ENCODE data around the gene PRTG. TPM values are rescaled to one million over a fixed set of nuclear protein-coding genes. Genes with fewer than 3 reads are reported as not detected.
A peak's percentile ranks its signal among the peaks of the same experiment; 100 is the strongest.

The PRTG gene
- total and polyA plus RNA-seq, 2 donors (not counting 1 experiment from before 2014, with no cell fraction given) = 2.1 to 4.0 TPM

- H3K9me3 ChIP-seq (ENCODE audit: control insufficient read depth, insufficient read depth, low read depth, low read length) = no peaks in the 10 kb centered on the region
- peaks cover 4% of the 10 kb centered on the region for H3K27me3 ChIP-seq (ENCODE audit: control insufficient read depth, insufficient read depth, low read length)
- H3K4me2 ChIP-seq (ENCODE audit: extremely low read depth, insufficient read depth, low read length) = no peak overlapping the region
- no peaks in the 10 kb centered on the region for H3K79me2 ChIP-seq (ENCODE audit: control insufficient read depth, insufficient read depth, low read length)
- H3K9ac ChIP-seq (ENCODE audit: insufficient read depth, low read length) = no peak overlapping the region
- DNase-seq (ENCODE audit: low read depth in 2 of 2) = peak in 1 of 2 donors; percentile 27
- H3K36me3 ChIP-seq (ENCODE audit: control insufficient read depth, insufficient read depth, low read length) = no peaks in the 10 kb centered on the region
- H3K4me1 ChIP-seq (ENCODE audit: control insufficient read depth, extremely low read depth, insufficient read depth, low read length) = no peaks in the 10 kb centered on the region
- no peak overlapping the region for H3K27ac ChIP-seq (ENCODE audit: insufficient read depth, low read length)
- no peak overlapping the region for H2AFZ ChIP-seq (ENCODE audit: low read length)
- TF ChIP-seq, protein P1, sequence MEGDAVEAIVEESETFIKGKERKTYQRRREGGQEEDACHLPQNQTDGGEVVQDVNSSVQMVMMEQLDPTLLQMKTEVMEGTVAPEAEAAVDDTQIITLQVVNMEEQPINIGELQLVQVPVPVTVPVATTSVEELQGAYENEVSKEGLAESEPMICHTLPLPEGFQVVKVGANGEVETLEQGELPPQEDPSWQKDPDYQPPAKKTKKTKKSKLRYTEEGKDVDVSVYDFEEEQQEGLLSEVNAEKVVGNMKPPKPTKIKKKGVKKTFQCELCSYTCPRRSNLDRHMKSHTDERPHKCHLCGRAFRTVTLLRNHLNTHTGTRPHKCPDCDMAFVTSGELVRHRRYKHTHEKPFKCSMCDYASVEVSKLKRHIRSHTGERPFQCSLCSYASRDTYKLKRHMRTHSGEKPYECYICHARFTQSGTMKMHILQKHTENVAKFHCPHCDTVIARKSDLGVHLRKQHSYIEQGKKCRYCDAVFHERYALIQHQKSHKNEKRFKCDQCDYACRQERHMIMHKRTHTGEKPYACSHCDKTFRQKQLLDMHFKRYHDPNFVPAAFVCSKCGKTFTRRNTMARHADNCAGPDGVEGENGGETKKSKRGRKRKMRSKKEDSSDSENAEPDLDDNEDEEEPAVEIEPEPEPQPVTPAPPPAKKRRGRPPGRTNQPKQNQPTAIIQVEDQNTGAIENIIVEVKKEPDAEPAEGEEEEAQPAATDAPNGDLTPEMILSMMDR (conservative IDR thresholded peaks at IDR 0.05 in 1 of 2, IDR thresholded peaks at IDR 0.05 in 1 of 2; ENCODE audit: low read depth in 1 of 2, low read length in 2 of 2) = peak; percentile 48 to 62
- TF ChIP-seq EZH2 (IDR thresholded peaks at IDR 0.05; ENCODE audit: low read length, missing control alignments) = no peak
- no peak overlapping the region for H3K4me3 ChIP-seq (replicated peaks in 1 of 4; ENCODE audit: control extremely low read depth in 1 of 4, insufficient read depth in 1 of 4, low read depth in 3 of 4, low read length in 4 of 4)
- no peaks in the 10 kb centered on the region for H4K20me1 ChIP-seq (ENCODE audit: control insufficient read depth, extremely low read depth, insufficient read depth, low read length)
Measured at GRCh38 chr15:55774113-55774970, 31.4 kb upstream of the PRTG start.

DNA sequence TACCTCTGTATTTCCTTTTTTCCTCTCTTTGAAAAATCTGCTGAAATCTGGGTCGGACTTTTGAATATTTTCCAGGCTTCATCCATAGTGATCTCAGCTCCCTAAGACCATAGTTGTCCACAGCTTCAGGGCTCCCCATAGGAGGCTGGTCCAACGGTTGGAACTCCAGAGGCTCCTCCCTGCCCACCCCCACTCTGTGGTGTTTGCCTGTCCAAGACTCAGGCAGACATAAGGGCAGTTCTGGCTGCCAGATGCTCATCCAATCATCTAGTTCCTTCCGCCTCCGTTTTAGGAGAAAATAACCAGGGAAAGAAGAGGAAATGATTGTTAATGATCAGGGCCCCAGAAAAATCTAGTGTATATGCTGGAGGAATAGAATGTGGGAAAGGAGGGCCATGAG is 27.9 kb upstream of the PRTG start:
- Histone ChIP-seq H3K79me2 (ENCODE audit: control insufficient read depth, insufficient read depth, low read length) (no peaks in the 10 kb centered on the region), H3K9ac (ENCODE audit: insufficient read depth, low read length) (no peak overlapping the region), H3K4me2 (ENCODE audit: extremely low read depth, insufficient read depth, low read length) (no peak overlapping the region), H3K4me3 (replicated peaks in 1 of 4; ENCODE audit: control extremely low read depth in 1 of 4, insufficient read depth in 1 of 4, low read depth in 3 of 4, low read length in 4 of 4) (no peak overlapping the region), H3K4me1 (ENCODE audit: control insufficient read depth, extremely low read depth, insufficient read depth, low read length) (no peaks in the 10 kb centered on the region), H3K27ac (ENCODE audit: insufficient read depth, low read length) (no peak overlapping the region), H2AFZ (ENCODE audit: low read length) (no peak overlapping the region), H3K9me3 (ENCODE audit: control insufficient read depth, insufficient read depth, low read depth, low read length) (no peaks in the 10 kb centered on the region), H3K27me3 (ENCODE audit: control insufficient read depth, insufficient read depth, low read length) (peaks cover 2% of the 10 kb centered on the region), H3K36me3 (ENCODE audit: control insufficient read depth, insufficient read depth, low read length) (no peaks in the 10 kb centered on the region), H4K20me1 (ENCODE audit: control insufficient read depth, extremely low read depth, insufficient read depth, low read length) (no peaks in the 10 kb centered on the region)
- TF ChIP-seq, protein P1 (conservative IDR thresholded peaks at IDR 0.05 in 1 of 2, IDR thresholded peaks at IDR 0.05 in 1 of 2; ENCODE audit: low read depth in 1 of 2, low read length in 2 of 2) = no peak
- no peak for TF ChIP-seq EZH2 (IDR thresholded peaks at IDR 0.05; ENCODE audit: low read length, missing control alignments)
- no peak for DNase-seq (ENCODE audit: low read depth in 2 of 2)

- Histone ChIP-seq H3K27ac (ENCODE audit: insufficient read depth, low read length) (no peak overlapping the region), H3K9me3 (ENCODE audit: control insufficient read depth, insufficient read depth, low read depth, low read length) (no peaks in the 10 kb centered on the region), H3K79me2 (ENCODE audit: control insufficient read depth, insufficient read depth, low read length) (no peaks in the 10 kb centered on the region), H3K4me1 (ENCODE audit: control insufficient read depth, extremely low read depth, insufficient read depth, low read length) (no peaks in the 10 kb centered on the region), H4K20me1 (ENCODE audit: control insufficient read depth, extremely low read depth, insufficient read depth, low read length) (no peaks in the 10 kb centered on the region), H3K4me3 (replicated peaks in 1 of 4; ENCODE audit: control extremely low read depth in 1 of 4, insufficient read depth in 1 of 4, low read depth in 3 of 4, low read length in 4 of 4) (no peak overlapping the region), H3K9ac (ENCODE audit: insufficient read depth, low read length) (no peak overlapping the region), H3K27me3 (ENCODE audit: control insufficient read depth, insufficient read depth, low read length) (peaks cover 2% of the 10 kb centered on the region), H2AFZ (ENCODE audit: low read length) (no peak overlapping the region), H3K4me2 (ENCODE audit: extremely low read depth, insufficient read depth, low read length) (no peak overlapping the region), H3K36me3 (ENCODE audit: control insufficient read depth, insufficient read depth, low read length) (no peaks in the 10 kb centered on the region)
- TF ChIP-seq EZH2 (IDR thresholded peaks at IDR 0.05; ENCODE audit: low read length, missing control alignments) = no peak
- TF ChIP-seq, protein P1 (conservative IDR thresholded peaks at IDR 0.05 in 1 of 2, IDR thresholded peaks at IDR 0.05 in 1 of 2; ENCODE audit: low read depth in 1 of 2, low read length in 2 of 2) = no peak
- DNase-seq (ENCODE audit: low read depth in 2 of 2) = peak in 1 of 2 donors; percentile 77
Measured at GRCh38 chr15:55770261-55770660, 27.3 kb upstream of the PRTG start.

Measured in fibroblast of lung (primary cell).